BJ (cell line): Measurements from ENCODE around the gene DCLK1. TPM values are rescaled to one million over a fixed set of nuclear protein-coding genes. Genes with fewer than 3 reads are reported as not detected.

ENCODE experiments used
- CTCF ChIA-PET: fragments of 350-600 bp; formaldehyde crosslinking; extraction: SDS; loops from one replicate; lab custom pipeline; 2021; ENCODE audit warnings: antibody characterized with exemption, inconsistent platforms; lab: Yijun Ruan, JAX
- POLR2A ChIA-PET: fragments of 300-600 bp; sonication (Branson Sonifier 250); formaldehyde crosslinking; extraction: SDS; loops from one replicate; lab custom pipeline; 2021; ENCODE audit warnings: antibody characterized with exemption; lab: Charles Lee
- DNase-seq: peaks from one replicate; pipeline ENCODE4 v3.0.0-alpha.2; 2011; ENCODE audit warnings: low read depth
- H3K27me3 ChIP-seq: 2 replicates; pipeline ENCODE4 v1.6.0; 2011; ENCODE audit warnings: low read length; ENCODE audit not compliant: control insufficient read depth, insufficient read depth
- H3K36me3 ChIP-seq: 2 replicates; pipeline ENCODE4 v1.5.1; 2011; ENCODE audit warnings: low read length; ENCODE audit not compliant: control insufficient read depth, insufficient read depth
- H3K4me3 ChIP-seq: 2 replicates; pipeline ENCODE4 v1.5.1; 2011; ENCODE audit warnings: low read depth, mild to moderate bottlenecking, control low read depth, low read length
- CTCF ChIP-seq: IDR thresholded peaks from 2 replicates; pipeline ENCODE4 v1.5.1; 2011; ENCODE audit warnings: low read depth, mild to moderate bottlenecking, control low read depth, inconsistent platforms, low read length, moderate library complexity; ENCODE audit not compliant: insufficient read depth
- polyA plus RNA-seq: library from polyadenylated mRNA; depleted of rRNA; stranded (reverse); fragments of >200 nt; gene quantifications from 2 replicates; pipeline ENCODE4 v1.2.3, GENCODE V29; 2011

The DCLK1 gene
- polyA plus RNA-seq, 1 experiment, result 1.1 TPM

DNA sequence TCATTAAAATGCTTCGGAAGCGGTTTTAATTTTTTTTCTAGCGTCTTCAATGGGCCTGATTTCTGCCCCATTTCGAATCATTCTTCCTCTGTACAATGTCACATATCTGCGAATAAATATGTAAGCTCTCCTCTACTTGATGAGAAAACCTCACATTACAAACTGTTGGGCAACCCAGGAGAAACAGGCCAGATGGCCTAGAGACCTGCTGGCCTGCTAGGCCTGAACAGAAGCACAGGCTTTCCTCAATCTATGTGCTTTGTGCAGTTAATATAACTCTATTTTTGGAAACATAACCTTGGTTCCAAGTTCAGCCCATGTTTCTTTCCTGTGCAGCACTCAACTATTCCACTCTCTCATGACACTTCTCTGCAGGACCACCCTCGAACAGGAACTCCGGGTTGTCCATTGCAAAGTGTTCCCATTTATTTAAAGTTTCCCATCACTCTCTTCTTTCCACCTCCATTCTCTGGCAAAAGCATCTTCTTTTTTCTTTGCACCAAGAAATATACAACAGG lies 42.0 kb downstream of the DCLK1 start:
- DNase-seq, result no peak
- no peak overlapping the region for H3K4me3 ChIP-seq
- CTCF ChIA-PET, result interaction anchor here (1.4 kb wide), 1 partner anchor 62 kb away, joined by 3 read pairs; no protein-coding TSS in a partner anchor
- TF ChIP-seq CTCF, result no peak
- H3K27me3 ChIP-seq, result no peaks in the 10 kb centered on the region
- POLR2A ChIA-PET, result no interaction called here
- no peaks in the 10 kb centered on the region for H3K36me3 ChIP-seq

GRCh38 chr13:36088463-36088862 lies 42.7 kb downstream of the DCLK1 start:
- POLR2A ChIA-PET, result no interaction called here
- no peak for TF ChIP-seq CTCF
- H3K4me3 ChIP-seq, result no peak overlapping the region

DNA sequence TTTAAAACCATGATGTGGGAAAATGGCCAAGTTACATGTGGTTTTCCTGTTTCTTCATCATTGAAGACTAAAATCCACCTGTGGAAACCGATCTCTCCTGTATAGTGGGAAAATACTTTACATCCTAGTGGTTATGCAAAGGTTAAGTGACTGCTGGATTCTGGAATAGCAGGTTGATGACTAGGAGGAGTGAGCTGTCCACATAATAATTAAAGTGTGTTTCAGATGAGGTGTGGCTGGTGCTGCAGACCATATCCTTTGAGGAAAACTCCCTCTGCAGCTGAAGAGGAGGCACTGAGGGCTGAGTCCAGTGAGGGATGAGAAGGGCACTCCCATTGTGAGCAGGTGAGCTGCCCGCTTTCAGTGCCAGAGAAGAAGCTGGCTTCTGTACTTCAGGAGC lies 43.2 kb downstream of the DCLK1 start:
- ChIA-PET CTCF (interaction anchor here (1.4 kb wide), 1 partner anchor 63 kb away, joined by 3 read pairs; no protein-coding TSS in a partner anchor), POLR2A (no interaction called here)
- no peak for TF ChIP-seq CTCF
- H3K36me3 ChIP-seq, result no peaks in the 10 kb centered on the region
- H3K27me3 ChIP-seq, result no peaks in the 10 kb centered on the region
- DNase-seq, result no peak
- H3K4me3 ChIP-seq, result no peak overlapping the region

More at GRCh38 chr13:36088463-36088862, 42.7 kb downstream of the DCLK1 start:
- Histone ChIP-seq H3K36me3 (no peaks in the 10 kb centered on the region), H3K27me3 (no peaks in the 10 kb centered on the region)
- CTCF ChIA-PET, result interaction anchor here (1.4 kb wide), 1 partner anchor 63 kb away, joined by 3 read pairs; no protein-coding TSS in a partner anchor
- DNase-seq, result no peak

DNA sequence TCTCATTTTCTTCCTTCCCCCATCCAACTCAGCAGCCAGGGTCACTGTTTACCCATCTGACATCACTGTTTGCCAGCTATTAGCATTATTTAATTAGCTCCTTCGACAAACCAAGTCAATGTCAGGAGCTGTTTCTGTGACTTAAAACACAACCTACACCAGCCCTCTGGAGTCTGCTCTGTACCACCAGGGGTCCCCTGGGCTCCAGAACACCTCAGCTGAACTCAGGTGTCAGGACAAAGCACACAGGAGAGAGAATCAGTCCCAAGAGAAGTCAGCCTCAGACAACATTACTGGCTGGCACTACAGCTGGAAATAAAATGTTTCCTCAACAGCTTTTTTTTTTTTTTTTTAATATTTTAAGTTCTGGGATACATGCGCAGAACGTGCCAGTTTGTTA lies 45.1 kb downstream of the DCLK1 start:
- no peaks in the 10 kb centered on the region for H3K27me3 ChIP-seq
- CTCF ChIA-PET, result no interaction called here
- no peak overlapping the region for H3K4me3 ChIP-seq

DNA sequence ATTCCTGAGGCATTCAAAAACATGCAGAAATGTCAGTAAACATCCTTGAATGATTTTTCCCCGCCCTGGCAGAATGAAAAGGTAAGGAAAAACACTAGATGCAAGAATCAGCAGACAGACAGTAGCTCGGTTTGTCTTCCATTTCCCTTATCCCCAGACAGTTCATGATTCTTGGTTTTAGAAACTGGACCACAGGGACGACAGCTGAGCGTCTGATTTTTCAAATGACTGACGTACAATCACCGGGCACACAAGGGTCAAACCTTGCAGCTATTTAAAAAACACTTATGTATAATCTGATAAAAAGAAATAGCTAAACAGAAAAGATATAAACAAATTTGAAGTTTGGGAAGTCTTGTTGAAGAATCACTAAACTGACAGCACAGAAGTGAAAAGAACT lies 47.1 kb downstream of the DCLK1 start:
- DNase-seq, result no peak
- no peak overlapping the region for H3K4me3 ChIP-seq
- CTCF ChIA-PET, result no interaction called here
- TF ChIP-seq CTCF, result no peak
- H3K36me3 ChIP-seq, result no peaks in the 10 kb centered on the region
- POLR2A ChIA-PET, result no interaction called here
- H3K27me3 ChIP-seq, result no peaks in the 10 kb centered on the region

More for the DNA sequence above, 45.1 kb downstream of the DCLK1 start:
- TF ChIP-seq CTCF, result no peak
- H3K36me3 ChIP-seq, result no peaks in the 10 kb centered on the region
- no peak for DNase-seq
- POLR2A ChIA-PET, result no interaction called here
